Activated naive CD8-positive, alpha-beta T cell treated with anti-CD3 and anti-CD28 coated beads, Interleukin-2, amount 50 U/mL, for 24 hours (primary cell): Measurements from ENCODE around the gene STBD1.
"Not testable (repeated sequence)": the region's sequence is repeated elsewhere in the genome, so short reads cannot be mapped to it uniquely, and the experiment has no call there.

Experiments
- ATAC-seq: fragments of 150-1000 bp; cut with Tn5 transposase; one replicate; pipeline ENCODE4 v1.10.0; 2021
- DNase-seq: peaks from one replicate; pipeline ENCODE4 v3.0.0; 2021
- H3K27ac Mint-ChIP-seq: one replicate; pipeline ENCODE4 v1.8.0; 2021; ENCODE audit warnings: mild to moderate bottlenecking, mixed read lengths
- H3K27me3 Mint-ChIP-seq: one replicate; pipeline ENCODE4 v1.8.0; 2021; ENCODE audit warnings: mixed read lengths
- H3K36me3 Mint-ChIP-seq: one replicate; pipeline ENCODE4 v1.8.0; 2021; ENCODE audit warnings: low read depth, mixed read lengths
- H3K4me1 Mint-ChIP-seq: one replicate; pipeline ENCODE4 v1.8.0; 2021; ENCODE audit warnings: mixed read lengths
- H3K4me3 Mint-ChIP-seq: one replicate; pipeline ENCODE4 v1.8.0; 2021; ENCODE audit warnings: mild to moderate bottlenecking, moderate library complexity, mixed read lengths
- H3K9me3 Mint-ChIP-seq: one replicate; pipeline ENCODE4 v1.8.0; 2021; ENCODE audit warnings: mixed read lengths

Gene STBD1

DNA sequence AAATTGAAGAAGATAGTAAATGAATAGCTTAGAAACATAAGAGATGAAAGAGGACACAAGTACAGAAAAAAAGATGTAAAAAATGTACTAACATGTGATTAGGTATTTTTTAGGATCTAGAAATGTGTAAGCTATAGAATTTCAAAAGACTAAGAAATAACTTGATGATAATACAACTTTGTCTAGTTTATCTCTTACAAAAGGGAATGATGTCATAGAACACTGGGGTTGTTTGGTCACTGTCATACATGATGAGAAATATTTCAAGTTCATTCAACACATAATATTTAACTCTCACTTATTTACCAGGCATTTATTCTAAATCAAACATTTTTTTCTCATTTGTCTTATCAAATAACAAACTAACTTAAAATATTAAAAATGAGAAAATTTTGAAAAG is 18.5 kb downstream of the STBD1 start:
- DNase-seq (no peak), ATAC-seq (no peak)
- peaks cover 4% of the 10 kb centered on the region for H3K27me3 Mint-ChIP-seq
- peaks cover 33% of the 10 kb centered on the region for H3K9me3 Mint-ChIP-seq
- H3K4me3 Mint-ChIP-seq, result no peak overlapping the region
- no peaks in the 10 kb centered on the region for H3K4me1 Mint-ChIP-seq
- H3K36me3 Mint-ChIP-seq, result peaks cover 3% of the 10 kb centered on the region
- H3K27ac Mint-ChIP-seq, result no peak overlapping the region

DNA sequence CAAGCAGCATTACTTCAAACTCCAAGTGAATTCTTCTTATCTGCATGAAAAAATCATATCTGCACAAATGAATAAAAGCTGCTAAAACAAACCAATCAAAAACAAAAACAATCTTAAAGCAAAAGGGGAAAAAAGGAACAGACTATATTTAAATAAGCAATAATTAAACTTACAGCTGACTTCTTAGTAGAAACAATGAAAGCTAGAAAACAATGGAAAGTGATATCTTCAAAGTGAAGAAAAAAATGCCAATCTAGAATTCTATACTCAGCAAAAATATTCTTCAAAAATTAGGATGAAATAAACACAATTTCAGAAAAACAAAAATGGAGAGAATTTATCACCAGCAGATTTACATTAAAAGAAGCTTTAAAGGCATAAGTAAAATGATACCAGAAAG is 20.0 kb downstream of the STBD1 start:
- Mint-ChIP-seq H3K36me3 (no peaks in the 10 kb centered on the region), H3K4me1 (no peaks in the 10 kb centered on the region), H3K9me3 (peaks cover 28% of the 10 kb centered on the region), H3K4me3 (no peak overlapping the region), H3K27me3 (peaks cover 2% of the 10 kb centered on the region), H3K27ac (no peak overlapping the region)
- DNase-seq (no peak), ATAC-seq (no peak)

DNA sequence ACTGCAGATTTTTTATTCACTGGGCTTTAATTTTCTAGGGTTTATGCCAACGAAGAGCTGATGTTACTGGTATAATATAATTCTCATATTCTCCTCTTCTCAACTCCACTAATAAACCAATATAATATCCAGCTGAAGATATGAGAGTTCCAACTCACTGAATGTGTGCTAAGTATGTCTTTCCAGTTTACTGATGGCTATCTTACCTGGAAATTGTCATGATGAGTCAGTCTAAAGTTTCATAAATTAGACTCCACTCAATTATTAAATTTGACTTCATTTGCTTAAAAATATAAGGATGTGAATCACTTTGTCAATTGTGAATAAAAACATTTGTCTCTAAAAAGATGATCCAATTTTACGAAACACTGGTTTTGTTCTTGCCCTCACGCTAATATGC is 28.4 kb downstream of the STBD1 start:
- DNase-seq (no peak), ATAC-seq (no peak)
- no peaks in the 10 kb centered on the region for H3K9me3 Mint-ChIP-seq
- H3K27ac Mint-ChIP-seq, result no peak overlapping the region
- H3K4me3 Mint-ChIP-seq, result no peak overlapping the region
- no peaks in the 10 kb centered on the region for H3K36me3 Mint-ChIP-seq
- H3K27me3 Mint-ChIP-seq, result no peaks in the 10 kb centered on the region
- H3K4me1 Mint-ChIP-seq, result no peaks in the 10 kb centered on the region

DNA sequence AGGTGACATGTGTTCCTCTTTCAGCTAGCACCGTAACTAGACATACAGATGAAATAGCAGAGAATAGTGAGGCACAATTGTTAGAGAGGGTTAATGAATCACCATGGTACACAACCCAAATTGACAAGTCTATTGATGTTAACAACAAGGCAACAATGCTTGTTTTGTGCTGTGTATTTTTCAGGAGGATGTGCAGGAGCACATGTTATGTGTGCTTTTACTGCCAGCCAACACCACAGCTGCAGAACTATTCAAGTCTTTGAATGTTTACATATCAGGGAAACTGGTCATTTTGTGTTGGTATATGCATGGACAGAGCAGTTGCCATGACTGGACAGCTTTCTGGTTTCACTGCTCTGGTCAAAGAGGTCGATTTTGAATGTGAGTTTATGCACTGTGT is 32.8 kb downstream of the STBD1 start:
- DNase-seq (no peak), ATAC-seq (no peak)
- Mint-ChIP-seq H3K36me3 (no peaks in the 10 kb centered on the region), H3K4me1 (no peaks in the 10 kb centered on the region), H3K9me3 (no peaks in the 10 kb centered on the region), H3K27ac (no peak overlapping the region), H3K4me3 (no peak overlapping the region), H3K27me3 (no peaks in the 10 kb centered on the region)

DNA sequence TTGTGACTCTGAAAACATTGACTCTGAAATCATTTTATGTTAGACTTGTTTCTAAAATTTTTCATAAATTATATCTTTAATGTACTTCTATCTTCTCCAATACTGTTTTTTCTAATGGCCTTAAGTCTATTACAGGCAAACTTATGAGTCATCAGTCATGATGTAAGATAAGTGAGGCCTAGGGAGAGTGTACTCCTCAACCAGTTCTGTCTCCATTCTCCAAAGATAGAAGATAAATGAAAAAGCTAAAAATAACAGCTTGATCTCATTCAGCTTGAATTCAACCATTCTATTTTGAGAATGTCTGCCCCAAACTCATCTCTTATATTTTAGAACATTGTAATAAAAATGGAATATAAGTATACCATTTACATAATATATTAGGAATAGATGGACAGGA is 34.5 kb downstream of the STBD1 start:
- DNase-seq (no peak), ATAC-seq (no peak)
- no peak overlapping the region for H3K4me3 Mint-ChIP-seq
- no peaks in the 10 kb centered on the region for H3K4me1 Mint-ChIP-seq
- no peaks in the 10 kb centered on the region for H3K36me3 Mint-ChIP-seq
- no peaks in the 10 kb centered on the region for H3K27me3 Mint-ChIP-seq
- H3K27ac Mint-ChIP-seq, result no peak overlapping the region
- H3K9me3 Mint-ChIP-seq, result peaks cover 4% of the 10 kb centered on the region

DNA sequence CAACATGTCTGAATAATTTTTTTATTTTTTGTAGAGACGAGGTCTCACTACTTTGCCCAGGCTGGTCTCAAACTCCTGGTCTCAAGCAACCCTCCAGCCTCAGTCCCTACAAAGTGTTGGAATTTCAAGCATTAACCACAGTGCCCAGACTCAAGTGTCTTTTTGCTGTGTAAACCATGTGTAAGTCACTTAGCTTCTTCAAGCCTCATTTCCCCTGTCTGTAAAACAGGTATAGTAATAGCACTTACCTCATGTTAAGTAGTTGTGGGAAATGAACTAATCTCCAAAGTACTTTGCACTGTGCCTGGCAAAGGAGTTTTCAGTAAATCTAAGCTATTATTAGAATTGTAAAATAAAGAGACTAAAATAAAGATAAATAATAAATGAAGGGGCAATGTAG is 35.7 kb downstream of the STBD1 start:
- Mint-ChIP-seq H3K9me3 (peaks cover 5% of the 10 kb centered on the region), H3K27ac (no peak overlapping the region), H3K4me3 (no peak overlapping the region), H3K27me3 (no peaks in the 10 kb centered on the region), H3K4me1 (no peaks in the 10 kb centered on the region), H3K36me3 (no peaks in the 10 kb centered on the region)
- ATAC-seq (no peak), DNase-seq (no peak)

DNA sequence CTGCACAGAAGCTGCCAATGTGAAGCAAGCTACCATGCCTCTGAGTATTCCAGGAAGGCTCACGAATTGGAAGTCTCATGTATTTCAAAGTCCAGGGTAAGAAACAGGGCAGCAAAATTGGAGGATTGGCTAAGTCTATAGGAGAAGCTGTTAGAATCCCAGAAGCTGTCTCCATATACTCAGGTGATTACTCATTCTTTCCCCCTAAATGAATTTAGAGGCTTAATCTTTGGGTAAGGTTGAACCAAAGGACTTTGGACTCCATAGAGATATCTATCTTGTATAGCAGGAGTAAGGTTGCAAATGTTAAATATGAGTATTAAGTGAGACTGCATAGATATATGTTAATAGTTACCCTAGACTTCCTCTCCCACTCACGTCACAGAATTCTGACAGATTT is 36.3 kb downstream of the STBD1 start:
- H3K9me3 Mint-ChIP-seq, result peaks cover 8% of the 10 kb centered on the region
- H3K4me3 Mint-ChIP-seq, result no peak overlapping the region
- no peaks in the 10 kb centered on the region for H3K4me1 Mint-ChIP-seq
- no peak overlapping the region for H3K27ac Mint-ChIP-seq
- DNase-seq (no peak), ATAC-seq (no peak)
- no peaks in the 10 kb centered on the region for H3K27me3 Mint-ChIP-seq
- no peaks in the 10 kb centered on the region for H3K36me3 Mint-ChIP-seq

DNA sequence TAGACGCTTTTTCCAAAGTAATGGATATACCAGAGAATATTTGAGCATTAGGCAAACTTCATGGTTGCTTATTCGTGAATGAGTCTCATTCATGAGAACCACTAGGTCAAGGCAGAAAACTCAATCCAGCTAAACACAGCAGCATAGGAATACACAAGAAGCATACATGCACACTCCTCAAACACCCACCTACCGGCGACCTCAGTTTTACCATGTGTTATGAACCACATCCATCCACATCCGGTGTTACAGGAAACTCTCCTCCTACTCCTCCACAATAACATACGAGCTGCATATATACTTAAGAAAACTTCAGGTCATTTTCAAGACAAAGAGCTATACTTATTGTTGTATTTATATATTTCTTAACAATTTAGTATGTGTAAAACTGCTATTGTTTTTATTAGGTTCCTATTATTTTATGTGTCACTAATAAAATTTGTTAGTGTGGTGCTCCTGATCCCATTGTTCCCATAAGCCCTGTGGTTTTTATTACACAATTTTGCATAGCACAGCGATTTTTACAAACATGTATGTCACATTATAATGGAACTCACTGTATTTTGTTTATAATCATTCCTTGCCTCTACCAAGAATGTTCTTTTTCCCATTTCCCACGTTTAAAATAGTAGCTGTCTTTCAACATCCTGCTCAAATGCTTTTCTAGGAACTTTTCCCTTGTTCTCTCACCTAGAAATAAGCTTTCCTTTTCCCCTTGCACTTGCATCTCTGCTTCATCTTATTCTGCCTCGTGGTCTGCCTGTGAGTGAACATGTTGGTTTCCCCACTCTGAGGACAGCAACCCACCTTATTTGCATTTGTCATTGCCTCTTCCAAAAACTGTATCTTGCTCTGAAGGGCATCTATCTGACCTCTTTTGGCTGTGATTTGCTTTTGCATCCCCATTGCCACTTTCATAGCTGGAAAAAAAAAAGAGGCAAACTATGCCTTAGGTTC is 48.3 kb downstream of the STBD1 start:
- DNase-seq (peak; percentile 9), ATAC-seq (peak; percentile 57)
- Mint-ChIP-seq H3K4me1 (peaks cover 11% of the 10 kb centered on the region), H3K27ac (peak overlapping the region; percentile 17), H3K9me3 (peaks cover 28% of the 10 kb centered on the region), H3K36me3 (peaks cover 2% of the 10 kb centered on the region), H3K27me3 (no peaks in the 10 kb centered on the region), H3K4me3 (no peak overlapping the region)

DNA sequence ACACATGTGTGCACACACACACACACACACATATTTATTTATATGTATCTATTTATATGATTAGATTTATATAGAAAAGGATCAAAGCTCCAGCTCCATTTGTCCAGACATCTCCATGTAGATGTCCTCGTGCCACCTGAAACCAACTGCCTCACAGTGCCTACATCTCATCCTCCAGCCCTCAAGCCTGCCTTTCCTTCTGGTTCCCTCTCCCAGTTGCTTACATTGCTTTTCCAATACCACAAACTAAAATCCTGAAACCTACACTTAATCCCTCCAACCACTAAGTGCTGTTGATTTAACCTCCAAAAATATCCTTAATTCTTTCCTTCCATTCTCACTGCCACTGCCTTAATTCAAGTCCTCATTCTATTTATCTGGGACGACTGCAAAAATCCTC is 51.4 kb downstream of the STBD1 start:
- DNase-seq, result no peak
- no peak for ATAC-seq
- Mint-ChIP-seq H3K27me3 (no peaks in the 10 kb centered on the region), H3K4me3 (no peak overlapping the region), H3K36me3 (peaks cover 2% of the 10 kb centered on the region), H3K4me1 (peaks cover 11% of the 10 kb centered on the region), H3K27ac (no peak overlapping the region), H3K9me3 (peaks cover 32% of the 10 kb centered on the region)

DNA sequence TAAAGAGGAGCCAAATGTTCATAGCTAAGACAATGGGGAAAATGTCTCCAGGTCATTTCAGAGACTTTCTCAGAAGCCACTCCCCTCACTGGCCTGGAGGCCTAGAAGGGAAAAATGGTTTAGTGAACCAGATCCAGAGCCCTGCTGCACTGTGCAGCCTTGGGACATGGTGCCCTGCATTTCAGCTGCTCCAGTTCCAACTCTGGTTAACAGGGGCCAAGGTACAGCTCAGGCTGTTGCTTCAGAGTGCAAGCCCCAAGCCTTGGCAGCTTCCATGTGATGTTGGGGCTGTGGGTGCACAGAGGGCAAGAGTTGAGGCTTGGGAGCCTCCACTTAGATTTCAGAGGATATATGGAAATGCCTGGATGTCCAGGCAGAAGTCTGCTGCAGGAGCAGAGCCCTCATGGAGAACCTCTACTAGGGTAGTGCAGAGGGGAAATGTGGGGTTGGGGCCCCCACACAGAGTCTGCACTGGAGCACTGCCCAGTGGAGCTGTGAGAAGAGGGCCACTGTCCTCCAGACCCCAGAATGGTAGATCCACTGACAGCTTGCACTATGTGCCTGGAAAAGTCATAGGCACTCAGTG is 53.4 kb downstream of the STBD1 start:
- H3K27me3 Mint-ChIP-seq, H3K27ac Mint-ChIP-seq, ATAC-seq, DNase-seq, H3K4me3 Mint-ChIP-seq, H3K36me3 Mint-ChIP-seq: not testable (repeated sequence)
- Mint-ChIP-seq H3K9me3 (peaks cover 32% of the 10 kb centered on the region), H3K4me1 (peaks cover 13% of the 10 kb centered on the region)
